ENCODE results near the gene CYP46A1. TPM values are rescaled to one million over a fixed set of nuclear protein-coding genes. Genes with fewer than 3 reads are reported as not detected.

Gene CYP46A1
- total and polyA plus RNA-seq, 2 donors, result 0.14 to 0.62 TPM

GRCh38 chr14:99682809-99683618 lies 1.1 kb upstream of the CYP46A1 start:
- Histone ChIP-seq H3K27ac (ENCODE audit: low read depth in 1 of 2, low read length in 1 of 2) (peak overlapping the region in 1 of 2 donors; percentile 32), H3K4me3 (ENCODE audit: low read length in 2 of 2) (peak overlapping the region; percentile 62 to 72), H3K9me3 (ENCODE audit: control insufficient read depth in 2 of 2, insufficient read depth in 1 of 2, low read length in 1 of 2) (peaks cover under 1 to 9% of the 10 kb centered on the region in 2 donors), H3K36me3 (ENCODE audit: control insufficient read depth in 2 of 2, insufficient read depth in 2 of 2, low read length in 1 of 2) (no peaks in the 10 kb centered on the region), H3K27me3 (ENCODE audit: control insufficient read depth in 2 of 2, insufficient read depth in 1 of 2, low read length in 1 of 2) (peaks cover 0 to 53% of the 10 kb centered on the region in 2 donors), H3K4me1 (ENCODE audit: control insufficient read depth in 2 of 2, insufficient read depth in 2 of 2, low read length in 2 of 2) (peaks cover 18 to 30% of the 10 kb centered on the region in 2 donors)
- peak in 8 of 9 donors; percentile 25 to 74 (median 57) for DNase-seq (ENCODE audit: low read depth in 6 of 9, low spot score in 9 of 9)
- WGBS, result 1% methylated on average over 42 of the region's 42 CpGs

DNA sequence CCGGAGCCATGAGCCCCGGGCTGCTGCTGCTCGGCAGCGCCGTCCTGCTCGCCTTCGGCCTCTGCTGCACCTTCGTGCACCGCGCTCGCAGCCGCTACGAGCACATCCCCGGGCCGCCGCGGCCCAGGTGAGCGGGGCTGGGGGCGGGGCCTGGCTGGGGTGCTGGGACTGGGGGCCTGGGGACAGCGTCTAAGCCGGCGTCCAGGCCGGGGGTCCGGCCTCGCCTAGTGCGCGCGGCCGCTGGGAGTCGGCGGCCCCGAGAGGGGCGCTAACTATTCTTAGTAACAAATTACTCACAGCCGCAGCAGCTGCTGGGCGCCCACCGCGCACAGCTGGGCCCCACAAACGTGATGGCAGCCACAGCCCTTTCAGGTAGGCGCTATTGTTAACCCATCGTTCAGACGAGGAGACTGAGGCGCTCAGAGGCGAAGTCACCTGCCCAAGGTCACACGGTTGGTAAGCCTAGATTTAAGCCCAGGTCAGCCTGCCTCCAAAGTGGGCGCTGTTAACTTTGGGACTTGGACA lies 374 bp downstream of the CYP46A1 start:
- peak in 1 of 9 donors; percentile 23 for DNase-seq (ENCODE audit: low read depth in 6 of 9, low spot score in 9 of 9)
- peak overlapping the region in 1 of 2 donors; percentile 72 for H3K4me3 ChIP-seq (ENCODE audit: low read length in 2 of 2)
- H3K27ac ChIP-seq (ENCODE audit: low read depth in 1 of 2, low read length in 1 of 2), result no peak overlapping the region
- WGBS, result 5% methylated on average over 45 of the region's 45 CpGs
- H3K9me3 ChIP-seq (ENCODE audit: control insufficient read depth in 2 of 2, insufficient read depth in 1 of 2, low read length in 1 of 2), result no peaks in the 10 kb centered on the region
- H3K36me3 ChIP-seq (ENCODE audit: control insufficient read depth in 2 of 2, insufficient read depth in 2 of 2, low read length in 1 of 2), result no peaks in the 10 kb centered on the region
- peaks cover 0 to 66% of the 10 kb centered on the region in 2 donors for H3K27me3 ChIP-seq (ENCODE audit: control insufficient read depth in 2 of 2, insufficient read depth in 1 of 2, low read length in 1 of 2)
- H3K4me1 ChIP-seq (ENCODE audit: control insufficient read depth in 2 of 2, insufficient read depth in 2 of 2, low read length in 2 of 2), result peaks cover 18 to 30% of the 10 kb centered on the region in 2 donors

DNA sequence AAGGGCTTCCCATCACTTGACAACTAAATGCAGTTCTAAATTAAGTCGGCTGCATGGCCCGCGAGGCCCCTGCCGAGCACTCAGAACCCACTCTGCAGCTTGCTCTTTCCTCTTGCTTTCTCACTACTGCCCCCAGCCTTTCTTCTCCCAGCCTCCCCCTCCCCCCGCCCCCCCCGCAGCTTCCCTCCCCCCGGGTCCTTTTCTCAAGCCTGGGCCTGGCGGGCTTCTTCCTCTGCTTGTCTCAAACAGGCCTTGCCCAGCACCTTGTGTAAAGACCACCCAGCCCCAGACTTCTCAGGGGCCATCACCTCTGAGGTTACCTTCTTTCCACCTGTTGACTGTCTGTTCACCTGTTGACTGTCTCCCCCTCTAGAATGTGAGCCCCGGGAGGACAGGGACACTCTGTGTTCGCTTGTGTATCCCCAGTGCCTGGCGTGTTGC lies 1.1 kb downstream of the CYP46A1 start:
- WGBS, result 56% methylated on average over 11 of the region's 11 CpGs
- H3K4me1 ChIP-seq (ENCODE audit: control insufficient read depth in 2 of 2, insufficient read depth in 2 of 2, low read length in 2 of 2), result peaks cover 18 to 30% of the 10 kb centered on the region in 2 donors
- no peak for DNase-seq (ENCODE audit: low read depth in 6 of 9, low spot score in 9 of 9)
- H3K4me3 ChIP-seq (ENCODE audit: low read length in 2 of 2), result no peak overlapping the region
- H3K27me3 ChIP-seq (ENCODE audit: control insufficient read depth in 2 of 2, insufficient read depth in 1 of 2, low read length in 1 of 2), result peaks cover 0 to 69% of the 10 kb centered on the region in 2 donors
- H3K36me3 ChIP-seq (ENCODE audit: control insufficient read depth in 2 of 2, insufficient read depth in 2 of 2, low read length in 1 of 2), result no peaks in the 10 kb centered on the region
- no peak overlapping the region for H3K27ac ChIP-seq (ENCODE audit: low read depth in 1 of 2, low read length in 1 of 2)
- no peaks in the 10 kb centered on the region for H3K9me3 ChIP-seq (ENCODE audit: control insufficient read depth in 2 of 2, insufficient read depth in 1 of 2, low read length in 1 of 2)

DNA sequence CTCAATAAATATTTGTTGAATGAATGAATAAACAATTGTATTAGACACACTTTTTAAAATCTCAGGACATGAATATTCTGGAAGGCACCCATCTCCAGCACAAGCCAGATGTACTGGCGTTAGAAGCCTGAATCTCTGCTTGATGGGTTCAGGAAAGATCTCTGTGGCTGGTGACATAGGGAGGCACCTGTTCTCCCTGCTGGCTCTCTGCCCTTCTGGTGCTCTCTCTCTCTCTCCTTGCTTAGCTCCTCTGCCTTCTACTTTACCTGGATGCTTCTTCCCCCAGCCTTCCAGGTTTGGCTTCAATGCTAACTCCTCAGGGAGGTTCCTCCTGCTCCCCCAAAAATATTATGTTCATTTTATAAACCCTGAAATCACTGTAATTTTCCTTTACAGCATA lies 1.5 kb downstream of the CYP46A1 start:
- WGBS, result 47% methylated on average over 1 of the region's 1 CpG
- Histone ChIP-seq H3K4me1 (ENCODE audit: control insufficient read depth in 2 of 2, insufficient read depth in 2 of 2, low read length in 2 of 2) (peaks cover 18 to 30% of the 10 kb centered on the region in 2 donors), H3K9me3 (ENCODE audit: control insufficient read depth in 2 of 2, insufficient read depth in 1 of 2, low read length in 1 of 2) (no peaks in the 10 kb centered on the region), H3K36me3 (ENCODE audit: control insufficient read depth in 2 of 2, insufficient read depth in 2 of 2, low read length in 1 of 2) (no peaks in the 10 kb centered on the region), H3K27ac (ENCODE audit: low read depth in 1 of 2, low read length in 1 of 2) (no peak overlapping the region), H3K4me3 (ENCODE audit: low read length in 2 of 2) (no peak overlapping the region), H3K27me3 (ENCODE audit: control insufficient read depth in 2 of 2, insufficient read depth in 1 of 2, low read length in 1 of 2) (peaks cover 3 to 69% of the 10 kb centered on the region in 2 donors)
- DNase-seq (ENCODE audit: low read depth in 6 of 9, low spot score in 9 of 9), result no peak

DNA sequence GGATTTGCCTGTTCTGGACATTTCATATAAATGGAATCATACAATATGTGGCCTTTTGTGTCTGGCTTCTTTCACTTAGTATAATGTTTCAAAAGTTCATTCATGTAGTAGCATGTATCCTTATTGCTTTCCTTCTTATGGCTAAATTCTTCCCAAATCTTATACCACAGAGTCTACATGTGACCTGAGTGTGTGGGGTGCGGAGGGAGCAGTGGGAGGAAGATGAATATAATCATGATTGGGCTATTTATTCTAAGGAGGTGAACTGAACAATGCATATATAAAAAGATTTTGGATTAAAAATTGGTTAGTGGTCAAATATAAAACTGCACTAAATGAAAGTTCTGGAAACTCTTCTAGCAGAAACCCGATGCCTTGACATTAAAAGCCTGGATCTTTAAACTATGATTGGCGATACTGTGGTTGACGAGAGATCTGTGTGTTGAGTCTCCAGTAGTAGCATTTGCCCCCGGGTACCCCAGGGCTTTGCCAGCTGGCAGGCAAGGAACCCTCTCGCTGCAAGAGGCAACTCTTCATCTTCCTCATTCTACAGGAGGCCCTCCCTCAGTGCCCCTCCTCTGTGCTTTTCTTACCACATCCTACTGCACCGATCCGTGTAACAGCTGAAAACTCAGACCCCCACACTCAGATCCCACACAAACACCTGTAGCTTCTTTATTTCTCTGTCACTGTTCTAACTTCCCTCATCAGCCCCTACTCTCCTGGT lies 2.6 kb downstream of the CYP46A1 start:
- peak in 3 of 9 donors; percentile 14 to 69 (median 31) for DNase-seq (ENCODE audit: low read depth in 6 of 9, low spot score in 9 of 9)
- 37% methylated on average over 8 of the region's 8 CpGs for WGBS
- Histone ChIP-seq H3K9me3 (ENCODE audit: control insufficient read depth in 2 of 2, insufficient read depth in 1 of 2, low read length in 1 of 2) (no peaks in the 10 kb centered on the region), H3K4me3 (ENCODE audit: low read length in 2 of 2) (no peak overlapping the region), H3K27me3 (ENCODE audit: control insufficient read depth in 2 of 2, insufficient read depth in 1 of 2, low read length in 1 of 2) (peaks cover 4 to 65% of the 10 kb centered on the region in 2 donors), H3K36me3 (ENCODE audit: control insufficient read depth in 2 of 2, insufficient read depth in 2 of 2, low read length in 1 of 2) (no peaks in the 10 kb centered on the region), H3K4me1 (ENCODE audit: control insufficient read depth in 2 of 2, insufficient read depth in 2 of 2, low read length in 2 of 2) (peaks cover 18 to 30% of the 10 kb centered on the region in 2 donors), H3K27ac (ENCODE audit: low read depth in 1 of 2, low read length in 1 of 2) (peak overlapping the region in 1 of 2 donors; percentile 60)

- no peaks in the 10 kb centered on the region for H3K9me3 ChIP-seq (ENCODE audit: control insufficient read depth in 2 of 2, insufficient read depth in 1 of 2, low read length in 1 of 2)
- H3K27me3 ChIP-seq (ENCODE audit: control insufficient read depth in 2 of 2, insufficient read depth in 1 of 2, low read length in 1 of 2), result peaks cover 4 to 64% of the 10 kb centered on the region in 2 donors
- DNase-seq (ENCODE audit: low read depth in 6 of 9, low spot score in 9 of 9), result peak in 1 of 9 donors; percentile 22
- H3K4me1 ChIP-seq (ENCODE audit: control insufficient read depth in 2 of 2, insufficient read depth in 2 of 2, low read length in 2 of 2), result peaks cover 18 to 30% of the 10 kb centered on the region in 2 donors
- H3K4me3 ChIP-seq (ENCODE audit: low read length in 2 of 2), result no peak overlapping the region
- 67% methylated on average over 12 of the region's 12 CpGs for WGBS
- H3K36me3 ChIP-seq (ENCODE audit: control insufficient read depth in 2 of 2, insufficient read depth in 2 of 2, low read length in 1 of 2), result no peaks in the 10 kb centered on the region
- H3K27ac ChIP-seq (ENCODE audit: low read depth in 1 of 2, low read length in 1 of 2), result peak overlapping the region; percentile 36 to 60
Measured at GRCh38 chr14:99687284-99688209, 3.4 kb downstream of the CYP46A1 start.

DNA sequence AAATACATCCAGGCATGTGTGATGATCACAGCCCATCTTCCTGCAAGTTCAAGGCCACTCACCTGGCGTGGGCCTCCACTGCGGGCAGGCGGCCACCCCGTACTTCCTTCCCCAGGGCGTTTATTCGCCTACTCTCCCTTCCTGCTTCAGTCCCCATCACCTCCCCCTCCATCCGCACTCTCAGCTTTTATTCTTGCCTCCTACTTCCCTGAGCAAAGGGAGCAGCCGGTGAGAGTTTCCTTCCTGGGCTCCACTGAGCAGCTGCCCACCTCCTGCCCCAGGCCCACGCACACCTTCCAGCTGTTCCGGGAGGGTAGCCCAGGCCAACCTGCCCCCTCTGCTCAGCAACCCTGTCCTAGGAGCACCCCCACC lies 4.1 kb downstream of the CYP46A1 start:
- no peak for DNase-seq (ENCODE audit: low read depth in 6 of 9, low spot score in 9 of 9)
- H3K27me3 ChIP-seq (ENCODE audit: control insufficient read depth in 2 of 2, insufficient read depth in 1 of 2, low read length in 1 of 2), result peaks cover 4 to 57% of the 10 kb centered on the region in 2 donors
- H3K4me3 ChIP-seq (ENCODE audit: low read length in 2 of 2), result no peak overlapping the region
- WGBS, result 14% methylated on average over 10 of the region's 10 CpGs
- H3K36me3 ChIP-seq (ENCODE audit: control insufficient read depth in 2 of 2, insufficient read depth in 2 of 2, low read length in 1 of 2), result no peaks in the 10 kb centered on the region
- no peaks in the 10 kb centered on the region for H3K9me3 ChIP-seq (ENCODE audit: control insufficient read depth in 2 of 2, insufficient read depth in 1 of 2, low read length in 1 of 2)
- H3K27ac ChIP-seq (ENCODE audit: low read depth in 1 of 2, low read length in 1 of 2), result no peak overlapping the region
- peaks cover 12 to 26% of the 10 kb centered on the region in 2 donors for H3K4me1 ChIP-seq (ENCODE audit: control insufficient read depth in 2 of 2, insufficient read depth in 2 of 2, low read length in 2 of 2)

DNA sequence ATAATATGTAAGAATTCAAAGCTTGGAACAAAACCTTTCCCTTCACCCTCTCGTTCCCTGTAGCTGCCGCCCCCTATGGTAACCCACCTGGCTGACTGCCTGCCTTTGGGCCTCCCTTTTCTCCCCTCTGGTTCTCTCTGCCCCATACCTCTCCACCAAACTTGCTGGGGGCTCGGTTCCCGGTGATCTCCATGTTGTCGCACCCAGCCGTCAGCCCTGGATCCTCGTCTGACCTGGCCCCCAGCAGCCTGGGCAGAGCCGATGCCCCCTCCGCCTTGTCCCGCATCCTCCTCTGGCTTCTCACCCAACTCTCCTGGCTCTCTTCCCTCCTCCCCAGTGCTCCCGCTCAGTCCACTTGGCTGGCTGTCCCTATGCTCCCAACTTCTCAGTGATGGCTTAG lies 4.5 kb downstream of the CYP46A1 start:
- no peak overlapping the region for H3K4me3 ChIP-seq (ENCODE audit: low read length in 2 of 2)
- 87% methylated on average over 11 of the region's 11 CpGs for WGBS

More for the DNA sequence above, 4.5 kb downstream of the CYP46A1 start:
- no peaks in the 10 kb centered on the region for H3K36me3 ChIP-seq (ENCODE audit: control insufficient read depth in 2 of 2, insufficient read depth in 2 of 2, low read length in 1 of 2)
- DNase-seq (ENCODE audit: low read depth in 6 of 9, low spot score in 9 of 9), result no peak
- no peak overlapping the region for H3K27ac ChIP-seq (ENCODE audit: low read depth in 1 of 2, low read length in 1 of 2)
- peaks cover 8 to 22% of the 10 kb centered on the region in 2 donors for H3K4me1 ChIP-seq (ENCODE audit: control insufficient read depth in 2 of 2, insufficient read depth in 2 of 2, low read length in 2 of 2)
- peaks cover 4 to 53% of the 10 kb centered on the region in 2 donors for H3K27me3 ChIP-seq (ENCODE audit: control insufficient read depth in 2 of 2, insufficient read depth in 1 of 2, low read length in 1 of 2)
- no peaks in the 10 kb centered on the region for H3K9me3 ChIP-seq (ENCODE audit: control insufficient read depth in 2 of 2, insufficient read depth in 1 of 2, low read length in 1 of 2)

All from thymus (tissue), 11 donors.